Neutrophil (primary cell): ENCODE measurements around the gene SAT1.
"Not testable (repeated sequence)": the region's sequence is repeated elsewhere in the genome, so short reads cannot be mapped to it uniquely, and the experiment has no call there.

Experiments used
- H3K27ac ChIP-seq: fragments of 200-600 bp; sonication (generic); 2 replicates; pipeline ENCODE4 v1.5.1; 2016; ENCODE audit warnings: mild to moderate bottlenecking, moderate library complexity
- H3K27me3 ChIP-seq: fragments of 200-600 bp; sonication (generic); 2 replicates; pipeline ENCODE4 v1.6.0; 2016; ENCODE audit warnings: mild to moderate bottlenecking
- H3K36me3 ChIP-seq: fragments of 200-600 bp; sonication (generic); 2 replicates; pipeline ENCODE4 v1.5.1; 2017
- H3K4me1 ChIP-seq, 2 experiments: fragments of 200-600 bp in 1 of 2; sonication (generic) in 1 of 2; 1 replicate in 1 of 2; 2 replicates in 1 of 2; pipeline versions ENCODE4 v1.5.1 to v1.6.1; 2013 to 2016; ENCODE audit warnings: low read depth in 1 of 2, low read length in 1 of 2, mild to moderate bottlenecking in 1 of 2, moderate library complexity in 1 of 2; ENCODE audit not compliant: control insufficient read depth in 1 of 2, insufficient read depth in 1 of 2
- H3K4me3 ChIP-seq, 2 experiments: fragments of 200-600 bp in 1 of 2; sonication (generic) in 1 of 2; 1 replicate in 1 of 2; 2 replicates in 1 of 2; pipeline ENCODE4 v1.5.1; 2013 to 2016; ENCODE audit warnings: low read depth in 1 of 2, low read length in 1 of 2, mild to moderate bottlenecking in 1 of 2, moderate library complexity in 1 of 2
- H3K9me3 ChIP-seq: fragments of 200-600 bp; sonication (generic); 2 replicates; pipeline ENCODE4 v1.5.1; 2016
- TF ChIP-seq, protein P1 (sequence below): fragments of 200-600 bp; sonication (generic); IDR thresholded peaks from 2 replicates; pipeline ENCODE4 v1.5.1; 2016; ENCODE audit warnings: antibody characterized with exemption

The SAT1 gene

DNA sequence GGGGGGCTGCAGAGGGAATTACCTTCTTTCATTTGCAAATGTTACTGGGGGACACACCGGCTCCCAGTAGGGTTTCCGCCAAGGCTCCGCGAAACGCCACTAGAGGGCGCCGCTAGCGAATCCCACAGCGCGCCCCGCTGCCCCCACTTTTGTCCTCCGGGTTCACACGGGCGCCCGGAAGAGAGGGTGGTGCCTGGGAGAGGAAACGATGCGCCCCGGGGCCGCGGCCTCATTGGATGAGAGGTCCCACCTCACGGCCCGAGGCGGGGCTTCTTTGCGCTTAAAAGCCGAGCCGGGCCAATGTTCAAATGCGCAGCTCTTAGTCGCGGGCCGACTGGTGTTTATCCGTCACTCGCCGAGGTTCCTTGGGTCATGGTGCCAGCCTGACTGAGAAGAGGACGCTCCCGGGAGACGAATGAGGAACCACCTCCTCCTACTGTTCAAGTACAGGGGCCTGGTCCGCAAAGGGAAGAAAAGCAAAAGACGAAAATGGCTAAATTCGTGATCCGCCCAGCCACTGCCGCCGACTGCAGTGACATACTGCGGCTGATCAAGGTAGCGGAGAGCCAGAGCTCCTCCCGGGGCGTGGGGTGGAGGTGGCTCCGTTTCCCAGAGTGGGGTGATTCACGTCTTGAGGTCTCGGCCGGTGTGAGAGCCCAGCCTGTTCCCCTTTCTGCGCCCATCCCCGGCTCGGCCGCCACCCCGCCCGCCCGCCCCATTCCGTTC, at the start of gene SAT1:
TSS of gene SAT1 (plus strand) at position 311 of the 726 bp plus-strand sequence. CDS start at position 490, 179 bp downstream.
- Histone ChIP-seq H3K36me3 (peaks cover 20% of the 10 kb centered on the region), H3K4me1 (peaks cover 25 to 35% of the 10 kb centered on the region in 2 experiments), H3K4me3 (peak within 1 kb of the TSS; percentile 72 to 92), H3K9me3 (no peaks in the 10 kb centered on the region), H3K27ac (peak within 1 kb of the TSS; percentile 99), H3K27me3 (no peaks in the 10 kb centered on the region)
- TF ChIP-seq, protein P1, sequence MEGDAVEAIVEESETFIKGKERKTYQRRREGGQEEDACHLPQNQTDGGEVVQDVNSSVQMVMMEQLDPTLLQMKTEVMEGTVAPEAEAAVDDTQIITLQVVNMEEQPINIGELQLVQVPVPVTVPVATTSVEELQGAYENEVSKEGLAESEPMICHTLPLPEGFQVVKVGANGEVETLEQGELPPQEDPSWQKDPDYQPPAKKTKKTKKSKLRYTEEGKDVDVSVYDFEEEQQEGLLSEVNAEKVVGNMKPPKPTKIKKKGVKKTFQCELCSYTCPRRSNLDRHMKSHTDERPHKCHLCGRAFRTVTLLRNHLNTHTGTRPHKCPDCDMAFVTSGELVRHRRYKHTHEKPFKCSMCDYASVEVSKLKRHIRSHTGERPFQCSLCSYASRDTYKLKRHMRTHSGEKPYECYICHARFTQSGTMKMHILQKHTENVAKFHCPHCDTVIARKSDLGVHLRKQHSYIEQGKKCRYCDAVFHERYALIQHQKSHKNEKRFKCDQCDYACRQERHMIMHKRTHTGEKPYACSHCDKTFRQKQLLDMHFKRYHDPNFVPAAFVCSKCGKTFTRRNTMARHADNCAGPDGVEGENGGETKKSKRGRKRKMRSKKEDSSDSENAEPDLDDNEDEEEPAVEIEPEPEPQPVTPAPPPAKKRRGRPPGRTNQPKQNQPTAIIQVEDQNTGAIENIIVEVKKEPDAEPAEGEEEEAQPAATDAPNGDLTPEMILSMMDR = peak; percentile 81

GRCh38 chrX:23736030-23736429, 46.9 kb upstream of the SAT1 start:
- H3K36me3 ChIP-seq = peaks cover under 1% of the 10 kb centered on the region
- H3K4me1 ChIP-seq = peaks cover 16 to 18% of the 10 kb centered on the region in 2 experiments
- H3K4me3 ChIP-seq = no peak overlapping the region
- H3K27me3 ChIP-seq = no peaks in the 10 kb centered on the region
- peak overlapping the region; percentile 35 for H3K27ac ChIP-seq
- no peaks in the 10 kb centered on the region for H3K9me3 ChIP-seq
- TF ChIP-seq, protein P1 = no peak

DNA sequence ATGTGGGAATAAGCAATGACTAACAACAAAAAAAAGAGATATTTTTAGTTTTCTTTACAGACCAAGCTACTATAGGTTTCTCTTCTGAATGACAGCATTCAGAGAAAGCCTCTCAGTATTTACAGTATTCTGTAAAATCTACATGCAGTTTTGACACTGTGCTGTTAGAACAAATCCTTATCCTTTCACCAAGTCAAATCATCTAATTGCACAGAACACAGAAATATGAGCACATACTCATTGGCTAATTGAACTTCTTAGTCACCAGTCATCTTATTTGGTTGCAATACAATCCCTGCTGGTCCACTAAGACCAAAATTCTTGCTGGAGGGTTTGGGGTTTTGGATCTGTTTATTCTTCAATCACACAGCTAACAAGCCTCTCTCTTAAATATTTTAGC, 45.6 kb upstream of the SAT1 start:
- H3K4me3 ChIP-seq = no peak overlapping the region
- TF ChIP-seq, protein P1 = no peak
- H3K27me3 ChIP-seq = no peaks in the 10 kb centered on the region
- no peak overlapping the region for H3K27ac ChIP-seq
- no peaks in the 10 kb centered on the region for H3K9me3 ChIP-seq
- H3K36me3 ChIP-seq = no peaks in the 10 kb centered on the region
- peaks cover 17 to 24% of the 10 kb centered on the region in 2 experiments for H3K4me1 ChIP-seq

DNA sequence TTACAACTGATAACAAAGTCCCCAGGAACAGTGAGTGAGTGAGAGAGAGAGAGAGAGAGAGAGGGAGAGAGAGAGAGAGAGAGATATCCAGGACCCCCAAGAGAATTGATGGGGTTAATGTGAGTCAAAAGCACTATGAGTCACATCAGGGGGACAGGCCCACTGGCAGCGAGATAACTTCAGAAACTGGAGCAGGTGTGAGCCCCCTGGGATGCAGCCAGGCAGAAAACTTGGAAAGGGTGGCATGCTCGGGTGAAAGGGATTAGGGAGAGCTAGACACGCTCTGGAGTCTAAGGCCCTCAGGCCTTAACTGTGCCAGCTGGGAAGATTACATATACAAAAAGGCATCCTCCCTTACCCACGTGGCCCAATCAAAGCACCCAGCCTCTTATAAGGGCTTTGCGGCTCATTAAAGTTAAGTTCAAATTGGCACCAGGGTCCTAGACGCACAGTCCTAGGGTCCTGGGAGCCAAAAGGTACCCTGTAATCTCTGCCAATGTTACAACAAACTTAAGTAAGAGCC, 40.7 kb upstream of the SAT1 start:
- H3K9me3 ChIP-seq = no peaks in the 10 kb centered on the region
- TF ChIP-seq, protein P1 = no peak
- peak overlapping the region; percentile 94 for H3K27ac ChIP-seq
- peaks cover 6 to 13% of the 10 kb centered on the region in 2 experiments for H3K4me1 ChIP-seq
- no peaks in the 10 kb centered on the region for H3K36me3 ChIP-seq
- H3K27me3 ChIP-seq = no peaks in the 10 kb centered on the region
- peak overlapping the region; percentile 73 to 77 for H3K4me3 ChIP-seq

DNA sequence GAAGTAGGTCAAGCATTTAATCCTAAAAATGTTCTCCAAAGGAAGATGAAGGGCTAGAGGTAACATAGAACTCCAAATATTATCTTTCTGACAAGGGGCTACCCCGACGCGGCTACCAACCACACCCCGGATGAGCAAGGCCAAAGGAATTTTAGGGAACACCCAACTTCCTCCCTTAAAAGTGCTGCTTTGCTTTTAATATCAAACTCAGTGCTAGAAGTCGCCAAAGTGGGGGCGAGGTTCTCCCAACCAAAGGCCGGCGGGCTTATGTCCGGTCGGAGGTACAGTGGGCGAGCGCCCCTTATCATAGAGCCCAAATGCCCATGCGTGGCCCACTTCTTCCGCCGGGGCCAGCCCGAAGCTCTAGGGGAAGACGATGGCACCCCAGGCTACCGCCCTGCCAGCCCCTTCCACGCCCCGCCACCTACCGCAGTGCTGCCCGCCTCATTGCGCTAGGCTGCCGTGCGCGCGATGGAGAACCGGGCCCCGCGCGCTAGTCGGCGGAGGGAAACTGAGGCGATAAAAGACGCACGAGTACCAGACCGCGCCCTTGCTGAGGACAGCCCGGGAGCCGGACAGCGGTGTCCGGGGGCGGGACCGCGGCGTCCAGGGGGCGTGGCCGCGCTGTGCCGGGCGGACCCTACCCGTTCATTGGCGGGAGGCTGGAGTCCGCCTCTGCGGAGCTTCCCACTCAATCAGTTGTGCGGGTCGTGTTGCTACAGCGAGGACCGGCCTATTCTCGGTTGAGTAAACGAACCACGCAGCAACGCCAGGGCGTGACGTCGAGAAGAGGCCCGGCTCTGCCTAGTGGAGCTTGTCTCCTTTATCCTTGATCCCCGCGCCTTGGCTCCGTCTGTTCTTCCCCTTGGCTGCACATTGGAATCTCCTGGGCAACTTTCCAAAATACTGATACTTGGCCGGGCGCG, 40.0 kb upstream of the SAT1 start, which contains the start of gene ACOT9:
TSS of gene ACOT9 (minus strand) at position 580 of the 926 bp plus-strand sequence. CDS start at position 448, 132 bp downstream.
- Histone ChIP-seq H3K9me3 (no peaks in the 10 kb centered on the region), H3K27ac (peak within 1 kb of the TSS; percentile 94), H3K27me3 (no peaks in the 10 kb centered on the region), H3K4me3 (peak within 1 kb of the TSS; percentile 73 to 77), H3K36me3 (no peaks in the 10 kb centered on the region), H3K4me1 (peaks cover 6 to 13% of the 10 kb centered on the region in 2 experiments)
- TF ChIP-seq, protein P1 = peak; percentile 4

DNA sequence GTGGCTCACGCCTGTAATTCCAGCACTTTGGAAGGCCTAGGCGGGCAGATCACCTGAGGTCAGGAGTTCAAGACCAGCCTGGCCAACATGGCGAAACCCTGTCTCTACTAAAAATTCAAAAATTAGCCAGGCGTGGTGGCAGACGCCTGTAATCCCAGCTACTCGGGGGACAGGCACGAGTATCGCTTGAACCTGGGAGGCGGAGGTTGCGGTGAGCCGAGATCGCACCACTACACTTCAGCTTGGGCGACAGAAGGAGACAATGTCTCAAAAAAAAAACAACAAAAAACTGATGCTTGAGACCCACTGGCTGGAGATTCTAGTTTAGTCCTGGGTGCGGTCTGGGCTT, 39.4 kb upstream of the SAT1 start:
- H3K9me3 ChIP-seq, H3K27me3 ChIP-seq, H3K36me3 ChIP-seq: not testable (repeated sequence)
- Histone ChIP-seq H3K4me1 (peaks cover 6 to 13% of the 10 kb centered on the region in 2 experiments), H3K4me3 (peak overlapping the region; percentile 73 to 77), H3K27ac (peak overlapping the region; percentile 94)
